Measurements from ENCODE around the gene LAMP2. TPM values are rescaled to one million over a fixed set of nuclear protein-coding genes. Genes with fewer than 3 reads are reported as not detected.
"Not testable (repeated sequence)": the region's sequence is repeated elsewhere in the genome, so short reads cannot be mapped to it uniquely, and the experiment has no call there.

Gene LAMP2
- 53.8 TPM for total RNA-seq
- long read RNA-seq, full-length matches to known transcripts, result 153 of 163 reads
- long read RNA-seq, partial matches to known transcripts, result 5 of 163 reads
- long read RNA-seq, other reads (novel, unspliced or antisense), result 5 of 163 reads

- ATAC-seq (peak; percentile 99), DNase-seq (peak; percentile 91)
- intact Hi-C loops (cut with micrococcal nuclease), result no loop called here
Observed at GRCh38 chrX:120468825-120469525, at the start of gene LAMP2. TSS of gene LAMP2 (minus strand) at chrX:120469296. CDS start at chrX:120469169, 127 bp downstream.

GRCh38 chrX:120517936-120518335 is 48.8 kb upstream of the LAMP2 start:
- intact Hi-C loops (cut with micrococcal nuclease), result no loop called here
- DNase-seq, result no peak
- no peak for ATAC-seq

GRCh38 chrX:120514236-120514635 is 45.1 kb upstream of the LAMP2 start:
- ATAC-seq (no peak), DNase-seq (no peak)
- intact Hi-C loops (cut with micrococcal nuclease), result no loop called here

- ATAC-seq, result no peak
- DNase-seq, result no peak
- intact Hi-C loops (cut with micrococcal nuclease), result no loop called here
Observed at GRCh38 chrX:120512627-120513026, 43.5 kb upstream of the LAMP2 start.

- ATAC-seq (no peak), DNase-seq (no peak)
- intact Hi-C loops (cut with micrococcal nuclease), result no loop called here
Observed at GRCh38 chrX:120512222-120512621, 43.1 kb upstream of the LAMP2 start.

GRCh38 chrX:120504569-120504968 is 35.5 kb upstream of the LAMP2 start:
- DNase-seq (no peak), ATAC-seq (no peak)
- intact Hi-C loops (cut with micrococcal nuclease), result no loop called here

GRCh38 chrX:120499301-120500072 is 30.4 kb upstream of the LAMP2 start:
- intact Hi-C loops (cut with micrococcal nuclease), result no loop called here
- DNase-seq (peak; percentile 25), ATAC-seq (peak; percentile 36)

GRCh38 chrX:120490119-120490518 is 21.0 kb upstream of the LAMP2 start:
- DNase-seq; intact Hi-C loops (cut with micrococcal nuclease); ATAC-seq: not testable (repeated sequence)

- ATAC-seq (no peak), DNase-seq (no peak)
- intact Hi-C loops (cut with micrococcal nuclease), result no loop called here
Observed at GRCh38 chrX:120486786-120487185, 17.7 kb upstream of the LAMP2 start.

GRCh38 chrX:120485638-120486520 is 16.8 kb upstream of the LAMP2 start:
- DNase-seq (peak; percentile 83), ATAC-seq (peak; percentile 93)
- intact Hi-C loops (cut with micrococcal nuclease), result no loop called here

GRCh38 chrX:120485315-120485637 is 16.2 kb upstream of the LAMP2 start:
- DNase-seq, result no peak
- intact Hi-C loops (cut with micrococcal nuclease), result no loop called here
- no peak for ATAC-seq

GRCh38 chrX:120477453-120477852 is 8.4 kb upstream of the LAMP2 start:
- ATAC-seq (no peak), DNase-seq (no peak)
- intact Hi-C loops (cut with micrococcal nuclease), result no loop called here

GRCh38 chrX:120476714-120477113 is 7.6 kb upstream of the LAMP2 start:
- DNase-seq (no peak), ATAC-seq (no peak)
- intact Hi-C loops (cut with micrococcal nuclease), result no loop called here

GRCh38 chrX:120475447-120475846 is 6.4 kb upstream of the LAMP2 start:
- intact Hi-C loops (cut with micrococcal nuclease); ATAC-seq; DNase-seq: not testable (repeated sequence)

- no peak for DNase-seq
- intact Hi-C loops (cut with micrococcal nuclease), result no loop called here
- ATAC-seq, result no peak
Observed at GRCh38 chrX:120474085-120474484, 5.0 kb upstream of the LAMP2 start.

- ATAC-seq; intact Hi-C loops (cut with micrococcal nuclease); DNase-seq: not testable (repeated sequence)
Observed at GRCh38 chrX:120469657-120470056, 561 bp upstream of the LAMP2 start.

- intact Hi-C loops (cut with micrococcal nuclease), result no loop called here
- ATAC-seq (no peak), DNase-seq (no peak)
Observed at GRCh38 chrX:120468479-120468824, 644 bp downstream of the LAMP2 start.

- DNase-seq, result no peak
- ATAC-seq, result no peak
- intact Hi-C loops (cut with micrococcal nuclease), result no loop called here
Observed at GRCh38 chrX:120468071-120468470, 1.0 kb downstream of the LAMP2 start.

- ATAC-seq, result no peak
- no peak for DNase-seq
- intact Hi-C loops (cut with micrococcal nuclease), result no loop called here
Observed at GRCh38 chrX:120464411-120464810, 4.7 kb downstream of the LAMP2 start.

- ATAC-seq (peak; percentile 25), DNase-seq (no peak)
Observed at GRCh38 chrX:120463241-120463640, 5.9 kb downstream of the LAMP2 start.

More at GRCh38 chrX:120463241-120463640, 5.9 kb downstream of the LAMP2 start:
- intact Hi-C loops (cut with micrococcal nuclease), result no loop called here
